Tibial nerve (tissue), 4 donors: Measurements from ENCODE around the gene NUDT22.

ENCODE experiments used
- CTCF ChIP-seq, 5 experiments: fragments of 200-600 bp in 3 of 5; fragments of 450-650 bp in 2 of 5; sonication (generic) in 3 of 5; IDR thresholded peaks; one replicate each; pipeline ENCODE4 v1.5.1; 2016 to 2019; ENCODE audit warnings: antibody characterized with exemption in 5 of 5, mild to moderate bottlenecking in 3 of 5, moderate library complexity in 2 of 5
- EP300 ChIP-seq, 2 donors: sonication (generic); formaldehyde crosslinking; IDR thresholded peaks; one replicate each; pipeline ENCODE4 v1.6.1; 2017; ENCODE audit warnings: antibody characterized with exemption in 2 of 2, mild to moderate bottlenecking in 1 of 2
- POLR2A ChIP-seq, 2 donors: fragments of 450-650 bp; IDR thresholded peaks; one replicate each; pipeline ENCODE4 v1.6.1; 2017; ENCODE audit warnings: antibody characterized with exemption in 2 of 2, mild to moderate bottlenecking in 2 of 2, moderate library complexity in 2 of 2

GRCh38 chr11:64243236-64243854 lies 17.3 kb downstream of the NUDT22 start:
- TF ChIP-seq CTCF (IDR thresholded peaks at IDR 0.05) (no peak), EP300 (IDR thresholded peaks at IDR 0.05) (no peak), POLR2A (IDR thresholded peaks at IDR 0.05) (no peak)
